AG09309 (cell line): ENCODE data around the gene STARD9.
"Not testable (repeated sequence)": the region's sequence is repeated elsewhere in the genome, so short reads cannot be mapped to it uniquely, and the experiment has no call there.

Experiments used
- DNase-seq: peaks from one replicate; pipeline ENCODE4 v3.0.0-alpha.2; 2010; ENCODE audit warnings: low read depth
- H3K4me3 ChIP-seq: 2 replicates; pipeline ENCODE4 v1.5.1; 2011; ENCODE audit warnings: mild to moderate bottlenecking, low read depth, low read length, moderate library complexity; ENCODE audit not compliant: control insufficient read depth
- CTCF ChIP-seq: IDR thresholded peaks from 2 replicates; pipeline ENCODE4 v1.5.1; 2011; ENCODE audit warnings: mild to moderate bottlenecking, low read depth, low read length, inconsistent platforms; ENCODE audit not compliant: insufficient read depth, control insufficient read depth; ENCODE audit errors: missing control alignments

STARD9 gene

GRCh38 chr15:42591238-42591934 is 16.0 kb downstream of the STARD9 start:
- TF ChIP-seq CTCF, result peak; percentile 35
- no peak for DNase-seq
- H3K4me3 ChIP-seq, result no peak overlapping the region

- no peak overlapping the region for H3K4me3 ChIP-seq
- no peak for DNase-seq
- no peak for TF ChIP-seq CTCF
Observed at GRCh38 chr15:42592716-42593115, 17.3 kb downstream of the STARD9 start.

- no peak for TF ChIP-seq CTCF
- no peak for DNase-seq
- no peak overlapping the region for H3K4me3 ChIP-seq
Observed at GRCh38 chr15:42593143-42593542, 17.7 kb downstream of the STARD9 start.

- DNase-seq, result no peak
- H3K4me3 ChIP-seq, result no peak overlapping the region
- no peak for TF ChIP-seq CTCF
Observed at GRCh38 chr15:42594095-42594494, 18.7 kb downstream of the STARD9 start.

GRCh38 chr15:42595626-42596240 is 20.3 kb downstream of the STARD9 start:
- no peak overlapping the region for H3K4me3 ChIP-seq
- no peak for TF ChIP-seq CTCF
- no peak for DNase-seq

GRCh38 chr15:42601316-42601715 is 25.9 kb downstream of the STARD9 start:
- DNase-seq, H3K4me3 ChIP-seq: not testable (repeated sequence)

GRCh38 chr15:42602501-42602900 is 27.1 kb downstream of the STARD9 start:
- no peak for DNase-seq
- H3K4me3 ChIP-seq, result no peak overlapping the region
- TF ChIP-seq CTCF, result no peak
